Heart right ventricle (tissue), 16 donors: Measurements from ENCODE around the gene PKNOX2. TPM values are rescaled to one million over a fixed set of nuclear protein-coding genes. Genes with fewer than 3 reads are reported as not detected.
A peak's percentile ranks its signal among the peaks of the same experiment; 100 is the strongest.

ENCODE experiments used
- ATAC-seq, 8 donors: fragments of 200-7000 bp; cut with Tn5 transposase; one replicate each; pipeline ENCODE4 v1.9.1; 2020; ENCODE audit warnings: mild to moderate bottlenecking in 8 of 8, moderate library complexity in 8 of 8, moderate number of reproducible peaks in 1 of 8
- DNase-seq, 2 donors: peaks; one replicate each; pipeline ENCODE4 v3.0.0-alpha.2; 2020
- H3K27ac ChIP-seq, 10 donors: fragments of 200-600 bp; sonication (generic) in 2 of 10; one replicate each; pipeline versions ENCODE4 v1.5.0 to v1.8.0; 2020 to 2022; ENCODE audit warnings: mild to moderate bottlenecking in 3 of 10
- H3K27me3 ChIP-seq, 7 donors: fragments of 200-600 bp; one replicate each; pipeline ENCODE4 v1.8.0; 2021 to 2022; ENCODE audit warnings: mild to moderate bottlenecking in 2 of 7
- H3K36me3 ChIP-seq, 9 donors: fragments of 200-600 bp; sonication (generic) in 1 of 9; one replicate each; pipeline versions ENCODE4 v1.5.0 to v1.8.0; 2020 to 2022; ENCODE audit warnings: mild to moderate bottlenecking in 2 of 9
- H3K4me1 ChIP-seq, 9 donors: fragments of 200-600 bp; sonication (generic) in 1 of 9; one replicate each; pipeline versions ENCODE4 v1.5.0 to v1.8.0; 2020 to 2022; ENCODE audit warnings: mild to moderate bottlenecking in 4 of 9
- H3K4me3 ChIP-seq, 10 donors: fragments of 200-600 bp; sonication (generic) in 2 of 10; one replicate each; pipeline versions ENCODE4 v1.5.0 to v1.8.0; 2020 to 2022; ENCODE audit warnings: mild to moderate bottlenecking in 7 of 10, moderate library complexity in 2 of 10
- H3K9me3 ChIP-seq, 11 donors: fragments of 200-600 bp in 10 of 11; sonication (generic) in 2 of 11; one replicate each; pipeline versions ENCODE4 v1.5.0 to v1.8.0; 2013 to 2022; ENCODE audit warnings: mild to moderate bottlenecking in 2 of 11, control low read depth in 1 of 11, moderate library complexity in 1 of 11
- CTCF ChIP-seq, 9 donors: fragments of 200-600 bp; sonication (generic) in 2 of 9; IDR thresholded peaks; one replicate each; pipeline versions ENCODE4 v1.5.0 to v1.8.0; 2021 to 2022; ENCODE audit warnings: antibody characterized with exemption in 9 of 9, mild to moderate bottlenecking in 5 of 9, moderate library complexity in 1 of 9
- WGBS, 2 donors: extraction: QIAGEN DNeasy Blood & Tissue Kit; methylation state at CpG; one replicate each; pipeline ENCODE4 v1.1.7; 2013; ENCODE audit warnings: inconsistent platforms in 1 of 2; 5-methylcytosine and 5-hydroxymethylcytosine counted together
- intact Hi-C, 10 donors: fragments of 100-400 bp; cut with DNase I; formaldehyde crosslinking; loops; one replicate each; pipeline versions ENCODE4 v1.11.1 to v1.14.2; 2022
- polyA plus RNA-seq, 2 donors: library from polyadenylated mRNA; stranded (reverse); fragments of 200-250 nt; gene quantifications; one replicate each; pipeline ENCODE4 v1.2.3, GENCODE V29; 2013
- total RNA-seq, 10 donors: library from RNA; stranded (reverse); fragmentation: NEBNext Ultra II Directional in 3 of 10; extraction: Animal tissue kit (Norgen Biotek cat#: 25700) in 3 of 10; gene quantifications; one replicate each; pipeline versions ENCODE4 v1.2.1 to v1.2.4, GENCODE V29; 2021 to 2023
- donor health status: Arrhythmogenic right ventricular cardiomyopathy.
- donor health status: ischemic (EF 13 %, LVEDD 7.1; RV severe dilation, severe dysfunction).
- donor health status: healthy with polysubstance abuse.
- donor health status: DM: no; HTN: yes; CAD: no.
- donor health status: DM: no; HTN: no; CAD: no.
- donor health status: ischemic (EF 25% LVEDD 6.9; RV normal size, moderate dysfunction).
- donor health status: ischemic (EF 25% LVEDD 5.7; RV mildly dilated, moderate dysfunction).
- donor health status: healthy.
- donor health status: DM: yes; HTN: yes; CAD: no.
- donor health status: Ischemic cardiomyopathy.
- donor health status: ischemic (EF 35%, LVEDD 5.7; RV mildly dilated, moderate dysfunction).
- donor health status: nonischemic (EF 11% LVEDD 7.7; RV severe dilation, severe dysfunction).
- donor health status: DM: yes; HTN: yes; CAD: no.
- donor health status: PGD.
- donor health status: ischemic (EF 29% LVEDD 5.4; RV normal size, mild dysfunction).
- donor health status: nonischemic (EF 23%, LVEDD 6.1; RV moderate dilation, normal function).

The PKNOX2 gene
- total and polyA plus RNA-seq, 12 donors, result 2.5 to 5.8 (median 4.5) TPM

GRCh38 chr11:125442946-125443345 lies 278.4 kb downstream of the PKNOX2 start:
- no peak for DNase-seq
- no peaks in the 10 kb centered on the region for H3K9me3 ChIP-seq
- H3K36me3 ChIP-seq, result peaks cover 0 to 31% (median 0%) of the 10 kb centered on the region in 9 donors
- intact Hi-C loops, result no loop called here
- H3K4me3 ChIP-seq, result no peak overlapping the region
- peak overlapping the region in 5 of 10 donors; percentile 31 to 87 (median 77) for H3K27ac ChIP-seq
- WGBS, 2 donors, result 96 to 99% methylated on average over 6 of the region's 6 CpGs
- H3K27me3 ChIP-seq, result no peaks in the 10 kb centered on the region
- TF ChIP-seq CTCF (IDR thresholded peaks at IDR 0.05), result no peak
- ATAC-seq, result no peak
- H3K4me1 ChIP-seq, result peaks cover 0 to 13% (median 0%) of the 10 kb centered on the region in 9 donors

GRCh38 chr11:125443767-125444311 lies 279.3 kb downstream of the PKNOX2 start:
- H3K4me1 ChIP-seq, result peaks cover 0 to 13% (median 0%) of the 10 kb centered on the region in 9 donors
- H3K4me3 ChIP-seq, result no peak overlapping the region
- ATAC-seq, result peak; percentile 51 to 88 (median 74)
- H3K9me3 ChIP-seq, result no peaks in the 10 kb centered on the region
- intact Hi-C loops, result no loop called here
- peaks cover 0 to 34% (median 0%) of the 10 kb centered on the region in 9 donors for H3K36me3 ChIP-seq
- peak overlapping the region in 9 of 10 donors; percentile 31 to 87 (median 62) for H3K27ac ChIP-seq
- H3K27me3 ChIP-seq, result no peaks in the 10 kb centered on the region
- DNase-seq, result no peak
- TF ChIP-seq CTCF (IDR thresholded peaks at IDR 0.05), result no peak
- 34 to 38% methylated on average over 10 of the region's 10 CpGs for WGBS, 2 donors

GRCh38 chr11:125445731-125446130 lies 281.2 kb downstream of the PKNOX2 start:
- 93% methylated on average over 12 of the region's 12 CpGs for WGBS, 2 donors
- DNase-seq, result no peak
- H3K4me1 ChIP-seq, result peaks cover 0 to 13% (median 0%) of the 10 kb centered on the region in 9 donors
- H3K36me3 ChIP-seq, result peaks cover 0 to 34% (median 0%) of the 10 kb centered on the region in 9 donors
- no peak overlapping the region for H3K27ac ChIP-seq
- no peak for TF ChIP-seq CTCF (IDR thresholded peaks at IDR 0.05)
- intact Hi-C loops, result no loop called here
- H3K4me3 ChIP-seq, result no peak overlapping the region
- no peak for ATAC-seq
- H3K27me3 ChIP-seq, result no peaks in the 10 kb centered on the region
- no peaks in the 10 kb centered on the region for H3K9me3 ChIP-seq

GRCh38 chr11:125446279-125446678 lies 281.7 kb downstream of the PKNOX2 start:
- peaks cover 0 to 34% (median 0%) of the 10 kb centered on the region in 9 donors for H3K36me3 ChIP-seq

More at GRCh38 chr11:125446279-125446678, 281.7 kb downstream of the PKNOX2 start:
- H3K4me3 ChIP-seq, result no peak overlapping the region
- no peak overlapping the region for H3K27ac ChIP-seq
- peaks cover 0 to 17% (median 5%) of the 10 kb centered on the region in 9 donors for H3K4me1 ChIP-seq
- H3K9me3 ChIP-seq, result no peaks in the 10 kb centered on the region
- WGBS, 2 donors, result 94 to 97% methylated on average over 7 of the region's 7 CpGs
- no peak for DNase-seq
- no peak for TF ChIP-seq CTCF (IDR thresholded peaks at IDR 0.05)
- ATAC-seq, result no peak
- no peaks in the 10 kb centered on the region for H3K27me3 ChIP-seq
- intact Hi-C loops, result no loop called here
